Right forelimb (tissue), 1 donor: ENCODE results near the gene SKI.
"Not testable (repeated sequence)": the region's sequence is repeated elsewhere in the genome, so short reads cannot be mapped to it uniquely, and the experiment has no call there.

Experiments
- DNase-seq: peaks from one replicate; pipeline ENCODE4 v3.0.0-alpha.2; 2018

The SKI gene

GRCh38 chr1:2231532-2232254 lies 3.6 kb downstream of the SKI start:
- peak; percentile 81 for DNase-seq

GRCh38 chr1:2232255-2232915 lies 4.3 kb downstream of the SKI start:
- no peak for DNase-seq

GRCh38 chr1:2232916-2233438 lies 4.9 kb downstream of the SKI start:
- DNase-seq: peak; percentile 54

DNA sequence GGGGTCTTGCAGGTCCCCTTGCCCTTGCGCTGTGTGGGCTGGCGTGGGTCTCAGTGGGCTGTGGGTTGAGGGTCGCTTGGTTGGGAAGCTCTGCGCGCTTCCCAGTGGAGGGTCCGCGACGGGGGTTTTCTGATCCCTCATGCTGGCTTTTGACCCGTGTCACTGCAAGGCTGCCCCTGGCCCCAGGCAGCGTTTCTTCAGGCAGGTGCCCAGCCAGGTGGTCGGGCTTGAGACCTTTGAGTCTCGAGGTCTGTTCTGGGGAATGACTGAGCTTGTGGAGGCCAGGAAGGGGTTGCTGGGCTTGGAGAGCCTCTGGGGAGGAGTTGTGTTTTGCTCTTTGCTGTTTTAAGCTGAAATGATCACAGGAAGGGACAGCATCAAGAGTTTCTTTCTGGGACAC lies 5.3 kb downstream of the SKI start:
- DNase-seq: peak; percentile 41

DNA sequence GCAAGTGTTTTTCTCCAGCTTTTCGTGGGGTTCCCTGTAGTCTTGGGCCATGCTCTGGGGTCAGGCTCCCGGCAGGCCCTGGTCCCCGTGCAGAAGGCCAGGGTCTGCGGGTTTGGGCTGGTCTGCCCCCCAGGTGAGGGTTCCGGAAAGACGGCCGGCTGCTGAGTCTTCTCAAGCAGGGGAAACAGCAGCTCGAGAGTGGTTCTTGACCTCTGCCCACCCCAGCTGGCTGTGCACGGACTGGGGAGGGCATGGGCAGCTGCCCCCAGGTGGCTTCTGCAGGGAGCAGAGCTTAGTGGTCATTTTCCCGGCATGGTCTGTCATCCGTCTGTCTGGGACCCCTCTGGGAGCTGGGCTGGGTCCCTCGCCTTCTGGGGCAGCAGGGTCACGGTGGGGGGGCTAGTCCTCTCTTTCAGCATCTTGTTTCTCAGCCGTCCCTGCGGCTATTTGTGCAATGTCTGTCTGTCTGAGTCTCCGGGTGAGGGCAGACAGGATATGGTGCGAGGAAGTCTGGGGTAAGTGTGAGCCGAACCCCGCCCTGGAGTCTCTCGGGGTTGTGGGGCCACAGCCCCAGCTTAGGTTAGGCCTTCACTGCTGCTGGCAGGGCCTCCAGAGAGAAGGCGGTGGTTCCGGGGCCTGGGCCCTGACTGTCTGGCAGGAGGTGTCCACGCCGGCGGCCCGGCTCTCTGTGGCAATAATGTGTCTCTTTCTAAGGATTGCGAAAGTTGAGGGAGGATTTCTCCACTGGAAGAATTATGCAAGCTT lies 6.1 kb downstream of the SKI start:
- DNase-seq: no peak

GRCh38 chr1:2234762-2235113 lies 6.6 kb downstream of the SKI start:
- DNase-seq: no peak

GRCh38 chr1:2235300-2235998 lies 7.3 kb downstream of the SKI start:
- no peak for DNase-seq

- no peak for DNase-seq
Measured at GRCh38 chr1:2236695-2237677, 8.9 kb downstream of the SKI start.

- no peak for DNase-seq
Measured at GRCh38 chr1:2237773-2238172, 9.7 kb downstream of the SKI start.

GRCh38 chr1:2238361-2239012 lies 10.4 kb downstream of the SKI start:
- DNase-seq: no peak

GRCh38 chr1:2239013-2239370 lies 10.9 kb downstream of the SKI start:
- no peak for DNase-seq

DNA sequence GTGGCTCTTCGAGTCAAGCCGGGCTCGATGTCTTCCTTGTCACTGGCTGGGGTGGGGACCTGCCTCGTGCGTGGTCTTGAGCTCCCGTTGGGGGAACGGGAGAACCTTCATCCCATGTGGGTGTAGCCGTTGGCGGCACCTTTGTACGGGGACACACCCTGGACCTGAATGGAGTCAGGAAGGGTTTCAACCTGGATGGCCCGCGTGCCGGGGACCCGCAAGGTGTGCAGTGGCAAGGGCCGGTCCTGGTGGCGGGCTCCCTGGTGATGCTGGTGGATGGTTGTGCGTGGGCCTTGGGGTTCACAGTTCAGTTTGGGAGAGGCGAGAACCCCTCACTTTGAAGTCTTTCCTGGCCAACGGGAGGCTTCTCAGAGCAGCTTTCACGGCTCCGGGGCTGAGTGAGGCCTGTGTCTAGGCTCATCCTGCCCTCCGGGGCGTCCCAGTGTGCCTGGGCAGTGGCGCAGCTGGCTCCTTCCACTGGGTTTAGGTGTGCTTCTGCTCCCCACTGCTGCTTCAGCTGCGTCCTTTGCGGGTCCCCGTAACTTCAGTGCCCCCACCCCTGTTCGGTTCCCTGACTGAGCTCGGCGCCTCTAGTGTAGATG lies 11.4 kb downstream of the SKI start:
- no peak for DNase-seq

- no peak for DNase-seq
Measured at GRCh38 chr1:2240270-2241156, 12.4 kb downstream of the SKI start.

DNA sequence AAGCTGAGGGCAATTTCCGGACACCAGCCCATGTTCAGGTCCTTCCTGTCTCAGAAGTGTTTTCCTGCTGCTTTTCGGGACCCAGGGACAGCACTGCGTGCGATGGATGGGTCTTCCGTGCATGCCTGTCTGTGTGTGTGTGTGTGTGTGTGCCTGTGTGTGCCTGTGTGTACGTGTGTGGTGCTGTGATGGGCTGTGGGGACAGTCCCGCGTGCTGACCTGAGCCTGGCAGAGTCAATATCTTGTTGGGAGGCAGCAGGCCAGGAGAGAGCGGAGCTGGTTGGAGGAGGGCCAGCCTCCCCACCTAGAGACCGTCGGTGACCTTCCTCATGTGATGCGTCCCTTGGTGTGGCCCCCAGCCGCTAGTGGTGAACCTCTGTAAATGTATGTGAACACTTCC lies 13.7 kb downstream of the SKI start:
- no peak for DNase-seq

GRCh38 chr1:2242814-2243725 lies 15.0 kb downstream of the SKI start:
- DNase-seq: no peak

DNA sequence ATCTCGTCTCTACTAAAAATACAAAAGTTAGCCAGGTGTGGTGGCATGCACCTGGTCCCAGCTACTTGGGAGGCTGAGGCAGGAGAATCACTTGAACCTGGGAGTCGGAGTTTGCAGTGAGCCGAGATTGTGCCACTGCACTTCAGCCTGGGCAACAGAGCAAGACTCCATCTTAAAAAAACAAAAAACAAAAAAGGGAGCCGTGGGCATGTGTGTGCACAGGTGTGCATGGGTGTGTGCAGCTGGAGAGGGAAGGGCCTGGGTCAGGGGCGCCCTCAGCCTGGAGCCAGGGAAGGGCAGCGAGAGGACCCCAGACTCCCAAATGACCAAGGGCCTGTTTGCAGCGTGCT lies 18.9 kb downstream of the SKI start:
- not testable (repeated sequence) for DNase-seq

DNA sequence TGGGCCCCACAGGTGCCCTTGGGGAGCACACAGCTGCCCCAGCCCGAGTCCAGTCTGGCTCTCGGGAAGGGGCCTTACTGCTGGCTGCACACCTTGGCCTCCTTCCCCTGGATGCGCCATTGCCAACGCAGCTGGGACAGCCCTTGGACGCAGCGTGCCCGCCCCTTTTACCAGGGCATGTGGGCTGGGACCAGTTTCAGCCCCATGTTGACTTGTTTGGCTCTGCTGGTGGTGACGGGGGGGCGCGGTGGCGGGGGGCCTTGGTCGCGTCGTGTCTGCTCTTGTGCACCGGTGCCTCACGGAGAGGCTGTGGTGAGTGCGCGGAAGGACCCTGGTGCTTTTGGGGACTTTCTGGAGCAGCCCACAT lies 19.6 kb downstream of the SKI start:
- DNase-seq: no peak

DNA sequence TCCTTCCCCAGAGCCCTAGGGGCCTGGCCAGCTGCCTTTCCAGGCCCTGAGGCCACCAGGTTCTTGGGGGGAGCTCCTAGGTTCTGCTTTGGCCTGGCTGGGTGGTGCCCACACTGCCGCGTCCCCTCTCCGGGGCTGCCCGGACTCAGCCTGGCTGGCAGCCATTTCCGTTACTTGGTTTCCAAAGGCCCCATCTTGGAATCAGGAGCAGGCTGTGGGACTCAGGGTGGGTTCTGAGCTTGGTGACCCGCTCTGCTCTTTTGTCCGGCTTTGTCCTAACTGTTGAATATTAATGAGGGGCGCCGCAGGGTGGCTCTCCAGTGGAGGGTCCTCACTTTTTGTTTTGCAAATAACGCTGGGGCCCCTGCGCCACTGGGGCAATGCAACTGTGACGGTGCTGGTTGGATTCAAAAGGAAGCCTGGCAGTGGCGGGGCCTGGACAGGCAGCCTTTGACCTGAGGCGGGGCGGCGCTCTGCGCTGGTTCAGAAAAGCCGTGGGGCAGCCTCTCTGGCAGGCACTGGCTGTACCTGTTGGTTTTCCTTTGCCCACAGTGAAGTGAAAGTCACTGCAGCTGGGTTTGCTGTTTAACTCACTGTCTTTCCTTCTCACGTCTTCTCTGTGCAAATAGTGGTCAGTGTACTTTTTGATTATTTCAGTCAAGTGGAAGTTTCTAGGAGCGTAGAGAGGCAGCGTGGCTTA lies 20.2 kb downstream of the SKI start:
- DNase-seq: no peak
